Gastrocnemius medialis (tissue), 4 donors: ENCODE results near the gene STAT6.

Source experiments
- CTCF ChIP-seq, 5 experiments: fragments of 450-650 bp in 3 of 5; fragments of 200-600 bp in 2 of 5; sonication (generic) in 2 of 5; IDR thresholded peaks in 4 of 5; conservative IDR thresholded peaks in 1 of 5; 1 replicate in 4 of 5; 2 replicates in 1 of 5; pipeline ENCODE4 v1.5.1; 2016 to 2019; ENCODE audit warnings: antibody characterized with exemption in 5 of 5, mild to moderate bottlenecking in 3 of 5, moderate library complexity in 3 of 5
- POLR2A ChIP-seq, 2 donors: fragments of 450-650 bp; IDR thresholded peaks; one replicate each; pipeline ENCODE4 v1.6.1; 2017; ENCODE audit warnings: antibody characterized with exemption in 2 of 2, mild to moderate bottlenecking in 2 of 2, moderate library complexity in 2 of 2

- no peak for TF ChIP-seq CTCF (IDR thresholded peaks at IDR 0.05 in 4 of 5, conservative IDR thresholded peaks at IDR 0.05 in 1 of 5)
- TF ChIP-seq POLR2A (IDR thresholded peaks at IDR 0.05) = no peak
These were observed 21.0 kb upstream of the STAT6 start for GRCh38 chr12:57131896-57132744.
